ENCODE results near the gene EFL1.
"Not testable (repeated sequence)": the region's sequence is repeated elsewhere in the genome, so short reads cannot be mapped to it uniquely, and the experiment has no call there.

Gene EFL1

DNA sequence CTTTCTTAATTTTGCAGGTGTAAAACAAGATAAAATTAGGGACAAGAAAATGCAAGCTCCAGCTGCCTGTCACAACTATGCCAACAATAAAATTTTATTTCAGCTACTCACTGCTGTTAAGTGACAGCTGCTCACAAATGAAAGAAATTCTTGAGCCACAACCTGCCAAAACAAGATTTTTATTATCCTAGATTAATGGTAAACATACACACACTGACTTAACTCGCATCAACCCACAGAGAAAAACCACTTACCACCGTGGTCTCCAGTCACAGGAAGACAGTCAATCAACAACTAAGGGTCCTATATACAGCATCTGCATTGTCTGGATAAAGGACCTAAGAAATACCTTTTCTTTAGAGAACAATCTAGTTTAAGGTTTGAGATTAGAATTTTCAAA, 31.3 kb downstream of the EFL1 start:
- POLR2A ChIA-PET = no interaction called here
- Histone ChIP-seq H3K36me3 (ENCODE audit: control insufficient read depth in 2 of 2, insufficient read depth in 1 of 2, low read length in 2 of 2) (peaks cover 12 to 20% of the 10 kb centered on the region in 2 experiments; a peak in 2 of 3 replicates), H3K27ac (ENCODE audit: extremely low read depth, low read depth, low read length) (no peak overlapping the region), H3K9me3 (ENCODE audit: control insufficient read depth, insufficient read depth, low read depth, low read length) (no peaks in the 10 kb centered on the region), H3K4me1 (ENCODE audit: control insufficient read depth, insufficient read depth, low read length) (peaks cover 4% of the 10 kb centered on the region; the same call in 1 of the 2 replicates), H3K4me3 (ENCODE audit: low read depth, low read length) (no peak overlapping the region)
- no peak for TF ChIP-seq OVOL3 (tag by site-specific recombination; IDR thresholded peaks at IDR 0.05)
- CTCF ChIA-PET = no interaction called here

DNA sequence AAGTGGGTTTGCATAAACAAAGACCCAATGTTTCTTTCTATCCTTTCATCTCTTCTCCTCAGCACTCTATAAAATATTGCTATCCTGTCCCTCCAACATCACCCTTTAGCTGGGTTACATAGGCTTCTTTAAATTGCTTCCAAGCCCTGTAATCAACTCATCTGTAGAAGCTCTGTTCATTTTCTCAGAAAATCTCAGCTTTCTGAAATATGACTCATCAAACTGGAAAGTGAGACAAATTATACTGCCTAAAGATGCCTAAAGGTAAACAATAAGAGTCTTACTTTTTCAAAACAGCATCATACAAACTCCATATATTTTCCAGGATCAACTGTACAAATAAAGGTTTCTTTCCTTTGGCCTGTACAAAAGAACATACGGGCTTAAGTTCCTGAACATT, 33.8 kb downstream of the EFL1 start:
- H3K27ac ChIP-seq (ENCODE audit: extremely low read depth, low read depth, low read length) = no peak overlapping the region
- H3K4me3 ChIP-seq (ENCODE audit: low read depth, low read length) = no peak overlapping the region
- H3K4me1 ChIP-seq (ENCODE audit: control insufficient read depth, insufficient read depth, low read length) = peaks cover 4% of the 10 kb centered on the region; the same call in 1 of the 2 replicates
- H3K9me3 ChIP-seq (ENCODE audit: control insufficient read depth, insufficient read depth, low read depth, low read length) = no peaks in the 10 kb centered on the region
- CTCF ChIA-PET = interaction anchor here (0.7 to 0.9 kb wide), 2 partner anchors 31 to 122 kb away, joined by 4 to 5 read pairs; no protein-coding TSS in a partner anchor
- POLR2A ChIA-PET = no interaction called here
- TF ChIP-seq, protein P1, sequence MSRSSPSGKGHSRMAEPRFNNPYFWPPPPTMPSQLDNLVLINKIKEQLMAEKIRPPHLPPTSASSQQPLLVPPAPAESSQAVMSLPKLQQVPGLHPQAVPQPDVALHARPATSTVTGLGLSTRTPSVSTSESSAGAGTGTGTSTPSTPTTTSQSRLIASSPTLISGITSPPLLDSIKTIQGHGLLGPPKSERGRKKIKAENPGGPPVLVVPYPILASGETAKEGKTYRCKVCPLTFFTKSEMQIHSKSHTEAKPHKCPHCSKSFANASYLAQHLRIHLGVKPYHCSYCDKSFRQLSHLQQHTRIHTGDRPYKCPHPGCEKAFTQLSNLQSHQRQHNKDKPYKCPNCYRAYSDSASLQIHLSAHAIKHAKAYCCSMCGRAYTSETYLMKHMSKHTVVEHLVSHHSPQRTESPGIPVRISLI (tag by site-specific recombination; IDR thresholded peaks at IDR 0.05) = no peak
- H3K36me3 ChIP-seq (ENCODE audit: control insufficient read depth in 2 of 2, insufficient read depth in 1 of 2, low read length in 2 of 2) = peaks cover 12 to 26% of the 10 kb centered on the region in 2 experiments; a peak in 2 of 3 replicates

DNA sequence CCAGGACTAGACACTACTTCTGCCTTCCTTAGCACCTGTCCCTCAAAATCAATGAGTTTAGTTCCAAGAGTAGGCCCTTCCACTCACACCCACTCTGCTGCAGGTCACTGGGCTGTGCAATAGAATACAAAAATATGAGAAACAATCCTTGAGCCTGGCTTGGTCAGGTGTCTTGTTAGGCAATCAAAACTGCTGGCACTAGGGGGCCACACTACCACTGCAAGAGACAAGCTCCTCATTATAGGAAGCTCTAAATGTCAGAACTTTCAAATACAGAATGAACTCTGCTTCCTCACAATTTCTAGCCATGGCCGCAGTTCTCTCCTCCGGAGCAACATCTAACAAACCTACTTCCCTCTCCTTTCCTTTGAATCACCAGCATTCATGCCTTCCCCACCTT, 41.0 kb downstream of the EFL1 start:
- H3K27ac ChIP-seq (ENCODE audit: extremely low read depth, low read depth, low read length); CTCF ChIA-PET; H3K4me3 ChIP-seq (ENCODE audit: low read depth, low read length); H3K4me1 ChIP-seq (ENCODE audit: control insufficient read depth, insufficient read depth, low read length); H3K9me3 ChIP-seq (ENCODE audit: control insufficient read depth, insufficient read depth, low read depth, low read length); POLR2A ChIA-PET: not testable (repeated sequence)
- peaks cover 8 to 27% of the 10 kb centered on the region in 2 experiments; a peak in 2 of 3 replicates for H3K36me3 ChIP-seq (ENCODE audit: control insufficient read depth in 2 of 2, insufficient read depth in 1 of 2, low read length in 2 of 2)

DNA sequence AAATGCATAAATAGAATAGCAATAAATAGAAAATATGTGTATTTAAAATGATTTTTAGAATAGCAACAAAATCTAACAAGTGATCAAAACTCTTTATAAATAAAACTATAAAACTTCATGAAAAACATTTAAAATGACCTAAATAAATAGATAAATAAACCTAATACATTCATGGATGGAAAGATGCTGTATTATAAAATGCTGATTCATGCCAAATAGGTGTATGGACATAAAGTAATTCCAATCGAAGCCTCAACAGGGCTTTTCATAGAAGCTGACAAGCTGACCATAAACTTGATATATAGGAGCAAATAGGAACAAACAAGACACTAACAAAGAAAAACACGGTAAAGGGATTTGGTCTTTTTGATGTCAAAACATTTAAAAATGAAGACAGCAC, 46.4 kb downstream of the EFL1 start:
- H3K4me1 ChIP-seq (ENCODE audit: control insufficient read depth, insufficient read depth, low read length); POLR2A ChIA-PET; H3K4me3 ChIP-seq (ENCODE audit: low read depth, low read length); H3K27ac ChIP-seq (ENCODE audit: extremely low read depth, low read depth, low read length); H3K9me3 ChIP-seq (ENCODE audit: control insufficient read depth, insufficient read depth, low read depth, low read length): not testable (repeated sequence)
- peaks cover 10 to 22% of the 10 kb centered on the region in 2 experiments for H3K36me3 ChIP-seq (ENCODE audit: control insufficient read depth in 2 of 2, insufficient read depth in 1 of 2, low read length in 2 of 2)
- CTCF ChIA-PET = interaction anchor here (0.6 kb wide), 2 partner anchors 18 to 694 kb away, joined by 3 to 4 read pairs; no protein-coding TSS in a partner anchor

DNA sequence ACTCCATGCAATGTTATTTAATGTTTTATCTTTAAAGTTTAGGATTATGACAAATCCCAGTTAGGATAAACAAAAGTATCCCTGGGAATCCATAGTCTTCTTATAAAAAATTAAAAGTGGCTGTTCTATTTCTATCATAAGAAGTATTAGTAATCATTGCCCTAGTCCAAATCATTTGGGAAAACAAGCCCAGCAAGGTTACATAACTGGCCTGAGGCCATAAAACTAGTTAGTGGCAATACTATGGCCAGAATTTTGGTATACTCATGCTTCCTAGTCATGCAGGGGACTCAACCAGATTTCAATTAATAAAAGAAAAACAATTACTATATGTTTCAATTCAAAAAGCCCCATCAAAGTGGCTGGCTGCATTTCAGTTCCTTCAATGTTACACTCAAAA, 50.3 kb downstream of the EFL1 start:
- H3K36me3 ChIP-seq (ENCODE audit: control insufficient read depth in 2 of 2, insufficient read depth in 1 of 2, low read length in 2 of 2); H3K4me1 ChIP-seq (ENCODE audit: control insufficient read depth, insufficient read depth, low read length); H3K27ac ChIP-seq (ENCODE audit: extremely low read depth, low read depth, low read length); CTCF ChIA-PET; H3K9me3 ChIP-seq (ENCODE audit: control insufficient read depth, insufficient read depth, low read depth, low read length); POLR2A ChIA-PET; H3K4me3 ChIP-seq (ENCODE audit: low read depth, low read length): not testable (repeated sequence)

DNA sequence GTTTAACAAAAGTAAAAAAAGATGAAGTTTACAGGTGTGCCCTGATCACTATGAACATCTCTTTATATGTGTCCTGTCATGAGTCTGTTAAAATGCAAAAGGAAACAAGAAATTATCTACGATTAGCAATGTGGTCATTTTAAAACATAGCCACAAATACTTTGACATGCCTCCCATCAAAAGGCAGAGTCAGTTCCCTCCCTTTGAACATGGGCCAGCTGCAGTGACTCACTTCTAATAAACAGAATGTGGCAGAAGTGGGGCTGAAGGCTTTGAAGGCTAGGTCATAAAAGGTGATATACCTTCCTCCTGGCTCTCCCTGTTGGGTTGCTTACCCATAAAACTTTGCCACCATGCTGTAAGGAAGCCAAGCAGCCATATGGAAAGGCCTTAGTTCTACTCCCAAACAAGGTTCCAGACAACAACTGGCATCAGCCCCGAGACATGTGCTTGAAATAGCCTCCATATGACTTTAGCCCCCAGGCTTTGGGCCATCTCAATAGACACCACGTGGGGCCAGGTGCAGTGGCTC, 52.4 kb downstream of the EFL1 start:
- H3K4me3 ChIP-seq (ENCODE audit: low read depth, low read length); H3K9me3 ChIP-seq (ENCODE audit: control insufficient read depth, insufficient read depth, low read depth, low read length); H3K4me1 ChIP-seq (ENCODE audit: control insufficient read depth, insufficient read depth, low read length); POLR2A ChIA-PET; H3K27ac ChIP-seq (ENCODE audit: extremely low read depth, low read depth, low read length); H3K36me3 ChIP-seq (ENCODE audit: control insufficient read depth in 2 of 2, insufficient read depth in 1 of 2, low read length in 2 of 2): not testable (repeated sequence)
- CTCF ChIA-PET = interaction anchor here (0.7 kb wide), 1 partner anchor 74 kb away, joined by 3 read pairs; no protein-coding TSS in a partner anchor
- TF ChIP-seq OSR2 (tag by site-specific recombination; IDR thresholded peaks at IDR 0.05) (peak; percentile 41; the same call in 1 of the 2 replicates), SP7 (tag by site-specific recombination; IDR thresholded peaks at IDR 0.05) (peak; percentile 26; the same call in 1 of the 2 replicates), FEZF1 (tag by site-specific recombination; IDR thresholded peaks at IDR 0.05) (peak; percentile 88), ZNF350 (tag by site-specific recombination; IDR thresholded peaks at IDR 0.05) (peak; percentile 81; the same call in 1 of the 2 replicates), ZXDB (tag by site-specific recombination; IDR thresholded peaks at IDR 0.05) (0 out of 2 replicates have a peak, but pooled peaks have one; percentile 9), WT1 (tag by site-specific recombination; IDR thresholded peaks at IDR 0.05) (peak; percentile 88)
- TF ChIP-seq, protein P2, sequence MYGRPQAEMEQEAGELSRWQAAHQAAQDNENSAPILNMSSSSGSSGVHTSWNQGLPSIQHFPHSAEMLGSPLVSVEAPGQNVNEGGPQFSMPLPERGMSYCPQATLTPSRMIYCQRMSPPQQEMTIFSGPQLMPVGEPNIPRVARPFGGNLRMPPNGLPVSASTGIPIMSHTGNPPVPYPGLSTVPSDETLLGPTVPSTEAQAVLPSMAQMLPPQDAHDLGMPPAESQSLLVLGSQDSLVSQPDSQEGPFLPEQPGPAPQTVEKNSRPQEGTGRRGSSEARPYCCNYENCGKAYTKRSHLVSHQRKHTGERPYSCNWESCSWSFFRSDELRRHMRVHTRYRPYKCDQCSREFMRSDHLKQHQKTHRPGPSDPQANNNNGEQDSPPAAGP (tag by site-specific recombination; IDR thresholded peaks at IDR 0.05) = peak; percentile 33; the same call in 1 of the 2 replicates
- TF ChIP-seq, protein P3, sequence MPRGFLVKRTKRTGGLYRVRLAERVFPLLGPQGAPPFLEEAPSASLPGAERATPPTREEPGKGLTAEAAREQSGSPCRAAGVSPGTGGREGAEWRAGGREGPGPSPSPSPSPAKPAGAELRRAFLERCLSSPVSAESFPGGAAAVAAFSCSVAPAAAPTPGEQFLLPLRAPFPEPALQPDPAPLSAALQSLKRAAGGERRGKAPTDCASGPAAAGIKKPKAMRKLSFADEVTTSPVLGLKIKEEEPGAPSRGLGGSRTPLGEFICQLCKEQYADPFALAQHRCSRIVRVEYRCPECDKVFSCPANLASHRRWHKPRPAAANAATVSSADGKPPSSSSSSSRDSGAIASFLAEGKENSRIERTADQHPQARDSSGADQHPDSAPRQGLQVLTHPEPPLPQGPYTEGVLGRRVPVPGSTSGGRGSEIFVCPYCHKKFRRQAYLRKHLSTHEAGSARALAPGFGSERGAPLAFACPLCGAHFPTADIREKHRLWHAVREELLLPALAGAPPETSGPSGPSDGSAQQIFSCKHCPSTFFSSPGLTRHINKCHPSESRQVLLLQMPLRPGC (tag by site-specific recombination; IDR thresholded peaks at IDR 0.05) = 0 out of 2 replicates have a peak, but pooled peaks have one; percentile 28

DNA sequence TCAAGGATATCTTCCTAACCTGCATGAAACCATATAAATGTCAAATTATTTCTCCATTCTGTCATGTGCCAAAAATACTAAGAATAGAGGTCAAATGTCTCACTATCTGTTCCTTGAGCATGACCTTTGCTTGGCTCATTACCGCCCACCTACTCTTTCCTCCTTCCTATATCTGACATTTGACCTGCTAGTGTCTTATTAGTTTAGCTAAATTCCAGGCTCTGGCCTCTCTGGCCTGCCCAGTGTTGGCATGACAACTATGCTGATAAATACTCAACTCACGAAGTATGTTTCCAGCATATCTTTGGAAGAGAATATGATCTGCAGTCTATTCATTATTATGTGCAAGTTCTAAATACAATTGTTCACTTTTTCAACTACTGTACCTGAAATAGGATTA, 58.0 kb downstream of the EFL1 start:
- H3K4me1 ChIP-seq (ENCODE audit: control insufficient read depth, insufficient read depth, low read length); H3K27ac ChIP-seq (ENCODE audit: extremely low read depth, low read depth, low read length); H3K4me3 ChIP-seq (ENCODE audit: low read depth, low read length); POLR2A ChIA-PET; H3K9me3 ChIP-seq (ENCODE audit: control insufficient read depth, insufficient read depth, low read depth, low read length); H3K36me3 ChIP-seq (ENCODE audit: control insufficient read depth in 2 of 2, insufficient read depth in 1 of 2, low read length in 2 of 2): not testable (repeated sequence)
- CTCF ChIA-PET = interaction anchor here (0.7 kb wide), 1 partner anchor 732 kb away, joined by 3 read pairs; no protein-coding TSS in a partner anchor
